ENCODE data around the gene PSTPIP2. TPM values are rescaled to one million over a fixed set of nuclear protein-coding genes. Genes with fewer than 3 reads are reported as not detected.
"Not testable (repeated sequence)": the region's sequence is repeated elsewhere in the genome, so short reads cannot be mapped to it uniquely, and the experiment has no call there.

The PSTPIP2 gene
- total RNA-seq, 1 experiment from 2014 or later: 0.36 TPM

DNA sequence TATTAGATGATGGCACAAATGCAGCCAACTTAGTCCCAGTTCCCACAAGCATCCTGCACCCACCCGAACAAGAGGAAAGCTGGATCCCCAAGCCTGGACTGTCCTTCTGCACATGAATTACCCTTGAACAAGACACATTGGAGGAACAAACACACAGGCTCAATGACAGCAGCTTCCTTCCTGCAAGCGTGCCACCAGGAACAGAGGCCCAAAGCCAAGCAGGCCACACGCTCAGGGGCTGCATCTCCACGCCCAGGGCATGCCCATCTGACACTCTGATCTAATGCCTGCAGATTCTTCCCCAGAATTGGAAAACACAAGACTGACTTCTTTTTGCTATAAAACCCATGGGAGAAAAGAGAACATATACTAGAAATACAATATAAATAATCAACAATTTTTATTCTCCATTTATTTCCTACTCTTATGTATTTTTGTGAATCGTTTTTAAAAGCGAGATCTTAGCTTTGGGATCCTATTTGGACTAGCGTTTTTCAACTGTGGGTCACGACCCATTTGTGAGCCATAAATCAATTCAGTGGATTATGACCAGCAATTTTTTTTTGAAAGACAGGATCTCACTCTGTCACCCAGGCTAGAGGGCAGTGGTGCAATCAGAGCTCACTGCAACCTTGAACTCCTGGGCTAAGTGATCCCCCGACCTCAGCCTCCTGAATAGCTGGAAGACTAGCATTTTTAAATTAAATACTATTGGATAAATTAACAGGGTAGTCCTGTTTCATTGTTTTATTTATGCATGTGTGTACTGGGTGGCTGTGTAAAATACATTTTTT, 34.4 kb downstream of the PSTPIP2 start:
- DNase-seq (ENCODE audit: low read depth): no peak

DNA sequence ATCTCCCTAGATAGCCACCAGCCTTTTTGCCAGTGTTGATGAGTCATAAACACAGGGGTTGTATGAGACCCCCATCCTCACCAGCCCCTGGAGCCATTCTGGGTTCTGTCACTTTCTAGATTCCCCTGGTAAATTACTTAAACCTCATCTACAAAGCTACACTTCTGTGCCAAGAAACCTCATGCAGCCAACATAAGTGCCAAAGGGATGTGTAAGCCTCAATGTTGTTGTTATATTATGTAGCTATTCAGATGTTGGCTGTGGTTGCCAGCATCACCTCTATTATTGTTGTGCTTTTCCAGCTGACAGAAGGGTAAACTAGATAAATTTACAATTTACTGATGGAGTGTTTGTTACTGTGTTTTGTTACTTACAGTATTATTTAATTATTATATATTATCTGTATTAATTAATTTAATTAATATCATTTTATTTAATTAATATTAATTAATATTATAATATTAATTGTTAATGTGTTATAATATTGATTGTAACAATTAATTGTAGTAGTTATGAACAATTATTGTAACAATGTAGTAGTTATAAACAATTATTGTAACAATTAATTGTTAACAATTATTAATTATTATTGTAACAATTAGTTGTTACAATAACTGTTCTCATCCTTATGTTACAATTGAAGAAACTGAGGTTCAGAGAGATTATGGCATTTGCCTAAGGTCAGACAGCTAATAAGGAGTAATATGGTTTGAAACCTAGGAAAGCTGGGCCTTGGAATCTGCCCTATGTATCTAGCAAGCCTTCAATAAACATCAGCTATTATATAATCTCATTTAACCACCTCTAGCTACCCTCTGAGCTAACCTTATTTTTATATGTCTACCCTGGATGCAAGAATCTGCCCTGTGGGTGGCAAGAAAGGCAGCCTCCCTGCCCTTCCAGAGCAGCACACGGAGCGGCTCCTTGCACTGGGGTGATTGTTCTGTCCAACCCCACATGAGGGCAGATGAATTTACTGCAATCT, 36.1 kb downstream of the PSTPIP2 start:
- DNase-seq (ENCODE audit: low read depth): peak; percentile 28

DNA sequence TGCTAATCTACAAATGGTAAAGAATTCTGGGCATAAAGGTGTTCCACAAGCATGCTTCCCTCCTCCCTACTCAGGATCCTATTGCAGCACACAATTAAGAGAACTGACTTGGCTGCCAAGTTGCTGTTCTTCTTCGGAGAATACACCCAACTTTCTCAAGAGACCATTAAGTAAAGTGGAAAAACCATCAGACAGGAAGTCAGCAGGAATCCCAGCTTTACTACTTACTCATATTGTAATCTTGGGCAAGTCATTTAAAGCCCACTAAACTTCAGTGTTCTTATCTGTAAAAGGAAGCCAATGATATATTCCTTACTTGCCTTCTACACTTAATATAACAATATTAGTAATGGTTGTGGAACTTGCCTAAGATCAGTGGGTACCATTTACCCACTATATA, 37.8 kb downstream of the PSTPIP2 start:
- no peak for DNase-seq (ENCODE audit: low read depth)

DNA sequence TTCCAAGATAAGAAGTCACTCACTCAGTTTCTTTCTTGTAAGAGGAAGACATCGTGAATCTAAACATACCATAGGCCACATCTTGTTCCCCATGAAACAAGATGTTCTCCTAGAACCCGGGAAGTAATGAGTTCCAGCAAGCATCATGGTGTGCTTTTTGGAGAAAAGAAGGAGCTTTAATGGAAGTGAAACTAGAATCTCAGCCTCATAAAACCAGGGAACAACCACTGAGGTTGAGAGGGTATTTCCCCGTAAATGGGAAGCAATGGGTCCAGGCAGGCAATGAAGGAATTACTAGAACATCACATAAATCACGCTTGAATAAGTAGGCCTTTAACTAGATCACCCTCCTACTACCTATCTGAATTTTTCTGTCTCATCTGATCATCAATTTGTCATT, 40.3 kb downstream of the PSTPIP2 start:
- no peak for DNase-seq (ENCODE audit: low read depth)

DNA sequence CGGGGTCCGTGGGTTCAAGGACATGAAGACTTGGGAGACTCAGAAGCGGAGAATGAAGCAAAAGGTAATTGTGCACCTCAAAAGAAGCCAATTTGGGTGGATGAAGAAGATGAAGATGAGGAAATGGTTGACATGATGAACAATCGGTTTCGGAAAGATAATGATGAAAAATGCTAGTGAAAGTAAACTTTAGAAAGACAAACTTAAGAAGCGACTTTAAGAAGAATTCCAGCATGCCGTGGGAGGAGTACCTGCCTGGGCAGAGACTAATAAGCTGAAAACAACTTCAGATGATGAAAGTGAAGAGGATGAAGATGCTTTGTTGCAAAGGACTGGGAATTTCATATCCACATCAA, 43.5 kb downstream of the PSTPIP2 start:
- DNase-seq (ENCODE audit: low read depth): no peak

DNA sequence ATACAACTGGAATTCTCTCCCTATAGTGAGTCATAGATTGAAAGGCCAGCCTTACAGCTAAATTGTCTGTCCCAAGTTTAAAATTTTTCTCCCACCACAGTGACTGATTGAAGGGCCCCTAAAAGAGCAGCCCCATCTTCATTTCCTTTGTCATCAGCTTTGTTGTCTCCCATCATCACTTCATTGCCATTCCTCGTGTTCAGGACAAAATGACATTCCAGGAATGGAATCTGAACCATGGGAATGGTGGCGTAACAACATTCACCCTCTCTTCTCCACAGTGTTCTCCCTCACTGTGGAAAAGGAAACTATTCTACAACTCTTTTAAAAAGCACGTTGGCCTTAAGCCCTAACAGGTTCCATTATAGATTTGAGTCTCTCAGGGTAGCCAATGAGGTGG, 52.1 kb downstream of the PSTPIP2 start:
- no peak for DNase-seq (ENCODE audit: low read depth)

DNA sequence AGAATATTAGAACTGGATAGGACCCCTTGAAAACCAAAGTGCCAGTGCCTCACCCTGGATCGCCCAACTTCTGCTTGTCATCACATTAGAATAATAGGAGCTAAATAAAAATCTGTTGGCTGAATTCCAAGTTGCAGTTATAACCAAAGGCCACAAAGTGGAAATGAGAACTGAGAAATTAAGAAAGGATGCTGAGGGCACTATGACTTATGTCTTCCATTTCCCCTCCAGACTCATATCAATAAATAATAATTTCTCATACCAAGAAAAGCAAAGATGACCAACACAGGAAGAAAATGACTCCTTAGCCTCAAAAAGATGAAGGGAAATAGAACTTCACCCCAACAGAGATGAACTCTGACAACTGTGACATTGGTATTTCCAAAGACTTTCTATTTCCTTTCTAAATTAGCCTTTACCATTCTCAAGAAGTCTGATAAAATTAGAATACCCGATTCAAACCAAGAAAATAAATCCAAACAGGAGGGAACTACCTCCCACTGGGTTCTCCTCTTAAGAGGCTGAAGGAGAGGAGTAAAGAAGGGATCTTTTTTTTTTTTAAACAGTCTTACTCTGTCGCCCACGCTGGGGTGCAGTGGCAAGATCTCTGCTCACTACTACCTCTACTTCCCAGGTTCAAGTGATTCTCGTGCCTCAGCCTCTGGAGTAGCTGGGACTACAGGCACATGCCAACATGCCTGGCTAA, 58.4 kb downstream of the PSTPIP2 start:
- no peak for DNase-seq (ENCODE audit: low read depth)

DNA sequence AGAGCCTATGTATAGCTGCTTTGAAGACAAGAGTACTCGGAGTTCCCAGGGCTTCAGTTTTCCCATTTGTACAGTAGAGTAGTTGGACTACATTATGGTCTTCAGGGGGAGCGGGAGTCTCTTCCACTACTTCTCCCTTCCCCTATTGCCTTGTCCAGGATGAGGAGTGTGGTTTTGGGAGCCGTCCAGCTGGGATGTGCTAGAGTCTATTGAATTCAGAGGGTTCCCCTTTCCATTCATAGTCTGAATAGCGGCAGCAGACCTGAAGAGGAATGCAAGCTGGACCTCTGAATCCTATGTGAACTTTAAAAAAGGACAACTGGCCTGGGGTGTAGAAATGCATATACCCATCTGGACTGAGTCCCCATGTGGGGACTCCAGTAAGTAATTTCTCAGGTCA, 61.4 kb downstream of the PSTPIP2 start:
- DNase-seq (ENCODE audit: low read depth): no peak

DNA sequence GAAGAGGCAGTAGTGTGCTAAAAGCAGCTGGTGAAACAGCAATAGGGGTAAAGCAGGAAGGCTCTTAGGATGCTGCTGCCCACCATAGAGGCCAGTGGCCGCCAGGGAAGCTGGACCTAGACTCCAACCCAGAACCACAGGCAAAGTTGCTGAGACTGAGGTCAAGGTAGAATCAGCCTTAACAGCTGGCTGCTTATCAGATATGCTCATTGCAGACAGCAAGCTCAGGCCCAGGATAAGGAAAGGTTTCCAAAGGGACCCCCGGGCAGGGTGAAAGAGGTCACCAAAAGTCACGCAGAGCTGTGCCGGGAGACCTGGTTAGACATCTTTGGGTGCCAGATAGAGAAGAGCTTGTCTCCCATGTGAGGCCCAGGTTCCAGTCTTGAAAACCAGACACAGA, 62.0 kb downstream of the PSTPIP2 start:
- no peak for DNase-seq (ENCODE audit: low read depth)

DNA sequence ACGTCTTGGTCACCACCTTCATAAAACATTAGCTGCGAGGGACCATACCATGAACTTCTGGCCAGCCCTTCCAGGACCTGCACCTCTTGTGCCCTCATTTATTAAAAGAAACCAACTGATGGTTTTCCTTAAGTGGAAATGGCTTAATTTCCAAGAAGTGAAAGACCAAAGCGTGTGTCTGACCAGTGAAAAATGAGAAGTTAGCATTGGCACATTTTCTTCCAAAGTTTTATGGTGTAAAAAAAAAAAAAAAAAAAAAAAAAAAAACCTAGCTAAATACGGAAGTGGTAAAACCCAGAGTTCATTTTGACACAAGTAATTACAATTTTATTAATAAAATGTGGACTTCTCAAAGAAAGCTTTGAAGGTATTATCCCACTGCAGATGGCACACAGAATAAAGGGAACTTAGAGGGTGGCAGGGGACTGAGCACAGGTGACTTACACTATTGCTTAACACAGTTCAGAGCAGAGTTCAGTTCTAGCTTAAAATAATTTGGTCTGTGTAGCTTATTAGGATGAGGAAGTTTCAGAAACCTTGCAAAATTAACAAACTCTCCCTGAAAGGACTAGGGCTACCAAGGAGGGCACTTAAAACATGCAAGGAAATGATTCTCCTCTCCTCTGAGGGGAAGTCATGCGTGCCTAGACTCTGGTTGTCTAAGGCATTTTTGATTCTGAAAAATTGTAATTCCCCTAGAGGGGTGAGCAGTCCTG, 62.8 kb downstream of the PSTPIP2 start:
- DNase-seq (ENCODE audit: low read depth): no peak

DNA sequence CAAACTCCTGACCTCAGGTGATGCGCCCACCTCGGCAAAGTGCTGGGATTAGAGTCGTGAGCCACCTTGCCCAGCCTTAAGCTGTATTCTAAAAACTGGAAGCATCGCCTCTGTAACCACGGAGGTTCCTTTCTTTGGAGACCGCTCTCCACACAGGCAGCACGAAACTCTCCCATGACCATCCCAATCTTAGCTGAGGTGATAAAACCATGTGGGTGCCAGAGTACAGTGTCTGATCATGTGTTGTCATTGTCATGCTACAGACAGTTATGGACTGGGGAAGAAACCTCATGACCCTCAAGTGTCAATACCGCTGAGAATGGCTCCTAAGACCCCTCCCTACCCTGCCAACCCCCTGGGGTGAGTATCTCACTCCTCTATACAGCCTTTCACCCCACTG, 63.5 kb downstream of the PSTPIP2 start:
- no peak for DNase-seq (ENCODE audit: low read depth)

DNA sequence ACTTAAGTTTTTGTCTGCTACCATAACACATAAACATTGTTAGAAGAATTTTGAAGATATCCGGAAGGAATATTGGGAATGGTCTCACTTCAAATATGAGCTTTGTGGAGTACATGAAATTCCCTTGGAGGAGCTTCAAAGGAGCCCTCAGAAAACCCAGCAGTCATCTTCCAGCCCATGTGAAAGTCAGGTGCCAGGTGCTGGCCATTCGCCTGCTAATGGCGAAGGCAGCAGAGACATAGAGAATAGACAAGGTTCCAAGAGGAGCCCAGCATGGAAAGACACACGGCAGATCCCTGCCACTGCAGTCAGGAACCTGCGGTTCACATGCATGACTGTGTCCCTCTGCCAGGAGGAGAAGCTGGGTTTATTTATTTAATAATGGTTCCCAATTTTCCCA, 64.9 kb downstream of the PSTPIP2 start:
- DNase-seq (ENCODE audit: low read depth): no peak

DNA sequence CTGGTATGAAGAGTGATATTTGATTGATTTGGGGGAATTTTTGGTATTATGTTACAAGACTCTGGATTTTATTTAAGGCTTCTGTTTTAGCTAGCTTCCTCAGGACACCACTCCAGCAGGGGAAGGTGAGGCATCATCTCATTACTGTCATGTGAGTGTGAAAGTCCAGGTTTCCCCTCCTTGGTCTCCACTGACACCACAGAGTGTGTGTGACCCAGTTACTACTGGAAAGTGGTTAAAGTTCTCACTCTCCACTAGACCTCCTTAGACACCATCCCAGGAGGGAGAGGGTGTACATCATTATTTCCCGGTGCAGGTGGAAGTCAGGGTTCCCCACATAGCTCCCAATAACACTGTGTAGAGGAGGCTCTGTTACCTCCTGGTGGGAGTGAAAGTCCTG, 69.1 kb downstream of the PSTPIP2 start:
- DNase-seq (ENCODE audit: low read depth): no peak

DNA sequence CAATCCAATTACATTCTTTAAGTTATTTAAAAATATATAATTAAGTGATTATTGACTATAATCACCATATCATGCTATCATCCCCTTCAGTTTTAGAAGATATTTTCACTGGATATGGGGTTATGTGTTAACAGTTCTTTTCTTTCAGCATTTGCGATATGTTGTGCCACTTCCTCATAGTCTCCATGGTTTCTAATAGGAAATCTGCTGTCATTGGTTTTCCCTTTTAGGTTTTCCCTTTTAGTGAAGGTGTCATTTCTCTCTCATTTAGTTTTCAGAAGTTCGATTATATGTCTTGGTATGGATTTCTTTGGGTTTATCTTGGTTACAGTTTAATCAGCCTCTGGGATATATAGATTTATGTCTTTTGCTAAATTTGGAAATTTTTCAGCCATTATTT, 70.2 kb downstream of the PSTPIP2 start:
- DNase-seq (ENCODE audit: low read depth): no peak

DNA sequence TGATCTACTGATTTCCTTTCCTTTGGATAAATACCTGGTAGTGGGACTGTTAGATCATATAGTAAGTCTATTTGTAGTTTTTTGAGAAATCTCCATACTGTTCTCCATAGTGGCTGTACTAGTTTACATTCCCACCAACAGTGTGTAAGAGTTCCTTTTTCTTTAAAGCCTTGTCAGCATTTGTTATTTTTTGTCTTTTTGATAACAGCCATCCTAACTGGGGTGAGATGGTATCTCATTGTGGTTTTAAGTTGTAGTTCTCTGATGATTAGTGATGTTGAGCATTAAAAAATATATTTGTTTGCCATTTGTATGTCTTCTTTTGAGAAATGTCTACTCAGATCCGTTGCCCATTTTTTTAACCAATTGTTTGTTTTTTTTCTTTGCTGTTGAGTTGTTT, 71.0 kb downstream of the PSTPIP2 start:
- no peak for DNase-seq (ENCODE audit: low read depth)

DNA sequence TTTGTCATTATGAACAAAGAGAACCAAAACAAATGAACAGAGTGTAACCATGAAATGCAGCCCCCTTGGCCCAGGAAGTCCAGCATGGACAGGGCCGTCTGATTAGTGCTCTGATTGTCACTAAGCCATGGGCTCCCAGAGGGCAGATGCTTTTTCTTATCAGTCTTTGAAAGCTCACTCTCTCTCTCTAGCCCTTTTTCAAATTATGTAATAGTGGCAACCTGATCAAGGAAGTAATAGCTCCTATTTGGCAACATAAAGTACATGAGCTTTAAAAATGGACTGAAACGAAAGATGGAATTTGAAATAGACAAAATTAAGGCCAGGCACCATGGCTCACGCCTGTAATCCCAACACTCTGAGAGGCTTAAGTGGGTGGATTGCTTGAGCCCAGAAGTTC, 72.5 kb downstream of the PSTPIP2 start:
- no peak for DNase-seq (ENCODE audit: low read depth)

DNA sequence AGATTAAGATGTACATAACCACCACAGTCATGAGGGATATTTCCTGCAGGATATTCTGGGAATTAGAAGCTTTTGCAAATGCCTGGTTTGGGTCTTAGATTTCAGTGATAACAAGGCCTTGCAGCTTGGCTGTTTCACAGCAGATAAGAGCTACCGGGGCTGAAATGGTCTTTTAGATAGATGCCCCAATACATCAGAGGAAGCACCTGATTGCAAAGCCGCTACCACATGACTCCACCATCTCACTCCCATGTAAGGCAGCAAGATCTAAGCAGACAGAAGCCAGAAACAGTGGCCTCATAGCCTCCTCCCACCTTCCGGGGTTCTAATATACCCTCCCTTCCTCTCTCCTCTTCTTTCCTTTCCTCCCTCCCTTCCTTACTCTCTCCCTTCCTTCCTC, 73.8 kb downstream of the PSTPIP2 start:
- DNase-seq (ENCODE audit: low read depth): no peak

DNA sequence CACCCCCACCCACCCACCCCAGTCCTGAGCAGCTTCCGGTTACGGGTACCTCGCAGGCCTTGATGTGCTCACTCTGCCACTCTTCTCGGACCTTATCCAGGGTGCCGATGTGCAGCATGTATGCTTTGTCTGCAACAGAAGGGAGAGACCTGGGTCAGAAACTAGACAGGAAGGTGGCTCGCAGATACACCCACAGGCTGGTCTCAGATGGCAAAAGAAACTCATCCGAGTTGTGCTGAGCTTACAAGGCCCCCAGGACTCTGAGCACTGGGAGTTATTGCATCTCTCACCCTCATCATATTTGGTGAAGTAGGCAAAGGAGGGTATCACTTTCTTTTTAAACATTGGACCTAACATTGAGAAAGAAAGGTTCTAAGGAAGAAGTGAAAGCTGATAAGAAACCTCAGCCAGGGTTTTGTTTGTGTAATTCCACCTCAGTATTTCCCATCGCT, 74.3 kb downstream of the PSTPIP2 start:
- DNase-seq (ENCODE audit: low read depth): no peak

DNA sequence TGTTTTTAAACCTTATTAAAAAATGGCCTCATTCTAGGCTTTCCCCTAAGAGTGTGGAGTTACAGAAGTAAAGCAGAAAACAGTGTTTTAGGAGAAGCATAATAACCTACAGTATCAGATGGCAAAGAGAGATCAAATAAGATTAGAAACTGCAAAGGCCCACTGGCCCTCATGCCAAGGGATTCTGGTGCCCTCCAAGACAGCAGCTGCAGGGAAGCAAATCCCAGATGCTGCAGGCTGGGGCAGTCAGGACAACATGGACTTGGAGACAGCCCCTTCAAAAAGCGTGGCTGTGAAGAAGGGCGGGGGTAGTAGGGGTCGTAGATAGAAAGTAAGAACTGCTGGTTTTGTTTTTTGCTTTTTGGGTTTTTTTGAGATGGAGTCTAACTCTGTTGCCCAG, 76.6 kb downstream of the PSTPIP2 start:
- DNase-seq (ENCODE audit: low read depth): no peak

DNA sequence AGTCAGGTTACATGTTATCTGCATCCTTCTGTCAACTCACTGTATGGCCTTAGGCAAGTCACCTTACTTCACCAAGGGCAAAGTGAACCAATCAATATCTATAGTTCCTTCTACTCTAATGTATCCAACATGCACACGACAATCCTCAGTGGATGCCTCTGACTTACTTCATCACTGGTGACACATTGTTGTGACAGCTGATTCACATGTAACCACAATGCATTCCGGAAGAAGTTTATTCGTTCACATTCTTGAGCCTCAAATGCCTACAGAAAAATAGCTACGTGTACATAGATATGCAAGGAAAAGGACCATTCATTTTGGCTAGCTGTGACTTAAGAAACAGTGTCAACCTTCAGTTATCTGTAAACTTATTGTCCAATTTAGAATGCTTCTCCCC, 78.6 kb downstream of the PSTPIP2 start:
- DNase-seq (ENCODE audit: low read depth): peak; percentile 86

DNA sequence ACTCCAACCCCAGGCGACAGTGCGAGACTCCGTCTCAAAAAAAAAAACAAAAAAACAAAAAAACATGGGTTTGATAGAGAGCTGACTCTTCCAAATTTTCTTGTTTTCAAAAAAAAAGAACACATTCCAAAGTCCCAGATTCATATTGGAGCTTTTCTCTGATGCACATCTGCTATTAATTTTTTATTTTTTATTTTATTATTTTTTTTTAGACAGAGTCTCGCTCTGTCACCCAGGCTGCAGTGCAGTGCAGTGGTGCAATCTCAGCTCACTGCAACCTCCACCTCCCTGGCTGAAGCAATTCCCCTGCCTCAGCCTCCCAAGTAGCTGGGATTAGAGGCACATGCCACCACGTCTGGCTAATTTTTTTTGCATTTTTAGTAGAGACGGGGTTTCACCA, 79.5 kb downstream of the PSTPIP2 start:
- DNase-seq (ENCODE audit: low read depth): not testable (repeated sequence)

DNA sequence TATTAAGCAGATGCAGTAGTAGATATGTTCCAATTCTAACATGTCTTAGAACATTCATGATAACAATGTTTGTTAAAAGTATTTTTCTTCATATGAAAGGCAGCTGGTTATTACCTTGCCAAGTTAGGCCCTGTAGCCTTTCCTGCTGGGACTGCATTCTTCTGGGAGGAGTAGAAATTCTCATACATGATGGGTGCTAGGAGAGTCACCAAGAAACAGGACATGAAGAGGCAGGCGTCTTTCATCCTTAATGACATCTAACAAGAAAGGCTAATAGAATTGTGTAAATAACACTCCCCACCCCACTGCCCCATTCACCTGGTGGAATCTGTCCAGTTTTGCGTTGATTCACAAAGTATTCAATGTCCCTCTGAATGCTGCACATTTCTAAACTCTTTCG, 80.3 kb downstream of the PSTPIP2 start:
- DNase-seq (ENCODE audit: low read depth): no peak

Data from RPMI7951 (cell line).